Measurements from ENCODE around the gene BICDL2.

GRCh38 chr16:3059723-3060242 lies 23.0 kb upstream of the BICDL2 start:
- no peak for TF ChIP-seq CTCF (IDR thresholded peaks at IDR 0.05)
- no peak for TF ChIP-seq POLR2A (IDR thresholded peaks at IDR 0.05)
